ENCODE results near the gene SLC4A5. TPM values are rescaled to one million over a fixed set of nuclear protein-coding genes. Genes with fewer than 3 reads are reported as not detected.
"Not testable (repeated sequence)": the region's sequence is repeated elsewhere in the genome, so short reads cannot be mapped to it uniquely, and the experiment has no call there.

SLC4A5 gene
- polyA plus RNA-seq, 1 donor = 2.0 TPM

GRCh38 chr2:74201196-74201595 is 142.0 kb downstream of the SLC4A5 start:
- DNase-seq (ENCODE audit: low read depth) = no peak

DNA sequence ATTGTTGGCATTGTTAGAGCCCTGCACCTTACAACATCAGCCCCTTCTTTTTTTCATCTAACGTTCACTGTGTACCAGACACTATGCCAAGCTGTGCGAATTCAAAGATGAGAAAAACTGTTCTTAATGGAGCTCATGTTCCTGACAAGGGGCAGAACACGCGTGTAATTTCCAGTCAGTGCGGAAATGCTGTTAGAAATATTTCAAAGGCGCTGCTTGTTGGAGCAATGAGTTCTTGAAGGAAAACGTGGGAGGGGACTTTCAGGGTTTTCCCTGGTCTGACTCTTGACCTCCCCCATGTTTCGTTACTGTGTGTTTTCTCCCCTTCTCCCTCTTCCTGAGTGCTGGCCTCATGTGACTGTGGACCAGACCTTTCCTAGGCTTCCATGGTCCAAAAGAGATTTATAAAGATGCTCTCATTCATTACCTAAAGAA is 143.3 kb downstream of the SLC4A5 start:
- no peak for DNase-seq (ENCODE audit: low read depth)

GRCh38 chr2:74199275-74199701 is 143.9 kb downstream of the SLC4A5 start:
- DNase-seq (ENCODE audit: low read depth) = no peak

GRCh38 chr2:74198461-74199274 is 144.5 kb downstream of the SLC4A5 start, which contains the start of gene MTHFD2:
MTHFD2 (plus strand) TSS chr2:74198615; CDS start chr2:74198642, 27 bp downstream.
- DNase-seq (ENCODE audit: low read depth) = peak; percentile 62

- no peak for DNase-seq (ENCODE audit: low read depth)
These were observed 145.2 kb downstream of the SLC4A5 start for GRCh38 chr2:74198023-74198460.

GRCh38 chr2:74197049-74197448 is 146.2 kb downstream of the SLC4A5 start:
- no peak for DNase-seq (ENCODE audit: low read depth)

DNA sequence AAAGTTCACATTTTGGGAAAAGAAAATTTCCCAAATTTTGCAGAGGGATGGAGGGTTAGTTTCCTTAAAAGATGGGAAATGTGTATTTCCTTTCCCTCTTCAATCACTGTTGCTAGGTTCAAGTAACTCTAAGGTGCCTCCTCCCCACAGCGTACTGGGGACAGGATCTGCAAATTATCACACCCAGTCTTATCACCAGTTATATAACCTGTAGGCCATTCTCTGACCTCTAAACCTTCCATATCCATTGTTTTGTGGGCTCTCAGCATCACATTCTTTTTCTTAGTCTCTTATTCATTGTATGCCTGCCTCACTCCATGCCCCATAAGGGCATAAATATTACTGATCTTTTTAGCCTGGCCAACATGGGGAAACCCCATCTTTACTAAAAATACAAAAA is 148.4 kb downstream of the SLC4A5 start:
- DNase-seq (ENCODE audit: low read depth) = no peak

- no peak for DNase-seq (ENCODE audit: low read depth)
These were observed 151.4 kb downstream of the SLC4A5 start for GRCh38 chr2:74191596-74192380.

- DNase-seq (ENCODE audit: low read depth) = no peak
These were observed 154.5 kb downstream of the SLC4A5 start for GRCh38 chr2:74188696-74189095.

DNA sequence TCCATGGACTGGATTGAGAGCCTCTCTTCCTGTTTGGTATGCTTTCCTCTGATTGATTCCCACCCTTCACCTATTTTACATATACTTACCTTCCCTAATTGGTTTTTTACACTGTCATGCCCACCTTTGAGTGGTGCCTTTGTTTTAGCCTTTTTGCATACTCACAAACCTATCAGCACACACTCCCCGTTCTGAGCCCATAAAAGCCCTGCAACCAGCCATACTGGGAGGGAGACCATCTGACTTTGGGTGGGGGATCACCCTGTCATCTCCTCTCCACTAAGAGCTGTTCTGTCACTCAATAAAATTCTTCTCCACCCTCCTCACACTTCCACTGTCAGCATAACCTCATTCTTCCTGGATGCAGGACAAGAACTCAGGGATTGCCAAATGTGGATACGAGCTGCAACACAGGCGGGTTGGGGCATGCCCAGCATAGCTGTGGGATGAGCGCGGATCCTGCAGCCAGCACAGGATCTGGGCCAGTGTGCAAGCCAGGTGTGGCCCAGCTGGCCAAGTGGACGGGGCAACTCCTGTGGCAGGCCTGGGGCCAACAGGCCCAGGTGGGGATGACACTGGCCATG is 155.1 kb downstream of the SLC4A5 start:
- DNase-seq (ENCODE audit: low read depth) = no peak

DNA sequence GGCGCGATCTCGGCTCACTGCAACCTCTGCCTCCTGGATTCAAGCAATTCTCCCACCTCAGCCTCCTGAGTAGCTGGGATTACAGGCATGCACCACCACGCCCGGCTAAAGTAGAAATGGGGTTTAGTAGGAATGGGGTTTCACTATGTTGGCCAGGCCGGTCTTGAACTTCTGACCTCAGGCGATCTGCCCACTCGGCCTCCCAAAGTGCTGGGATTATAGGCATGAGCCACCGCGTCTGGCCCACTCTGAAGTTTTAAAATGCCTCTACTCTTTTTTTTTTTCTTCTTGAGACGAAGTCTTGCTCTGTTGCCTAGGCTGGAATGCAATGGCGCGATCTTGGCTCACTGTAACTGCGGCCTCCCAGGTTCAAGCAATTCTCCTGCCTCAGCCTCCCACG is 156.5 kb downstream of the SLC4A5 start:
- DNase-seq (ENCODE audit: low read depth) = not testable (repeated sequence)

- no peak for DNase-seq (ENCODE audit: low read depth)
These were observed 157.2 kb downstream of the SLC4A5 start for GRCh38 chr2:74186038-74186437.

- no peak for DNase-seq (ENCODE audit: low read depth)
These were observed 159.3 kb downstream of the SLC4A5 start for GRCh38 chr2:74183878-74184277.

DNA sequence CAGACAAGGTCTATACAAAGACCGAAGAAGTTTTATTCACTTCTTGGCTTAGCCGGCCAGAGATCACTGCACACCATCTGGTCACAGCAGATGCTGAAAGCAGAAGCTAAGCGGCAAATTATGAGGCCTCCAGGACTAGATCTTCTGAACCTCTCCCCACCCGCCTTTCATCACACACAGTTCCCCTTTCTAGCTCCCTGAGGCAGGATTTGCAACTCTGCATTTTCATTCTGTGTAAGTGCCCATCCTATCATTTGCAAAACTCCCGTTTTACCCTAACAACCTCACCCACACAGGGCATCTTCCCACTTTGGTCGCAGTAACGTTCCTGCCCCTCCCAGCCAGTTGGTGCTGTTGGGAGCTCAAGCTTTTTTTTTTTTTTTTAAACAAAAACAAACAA is 161.5 kb downstream of the SLC4A5 start:
- no peak for DNase-seq (ENCODE audit: low read depth)

DNA sequence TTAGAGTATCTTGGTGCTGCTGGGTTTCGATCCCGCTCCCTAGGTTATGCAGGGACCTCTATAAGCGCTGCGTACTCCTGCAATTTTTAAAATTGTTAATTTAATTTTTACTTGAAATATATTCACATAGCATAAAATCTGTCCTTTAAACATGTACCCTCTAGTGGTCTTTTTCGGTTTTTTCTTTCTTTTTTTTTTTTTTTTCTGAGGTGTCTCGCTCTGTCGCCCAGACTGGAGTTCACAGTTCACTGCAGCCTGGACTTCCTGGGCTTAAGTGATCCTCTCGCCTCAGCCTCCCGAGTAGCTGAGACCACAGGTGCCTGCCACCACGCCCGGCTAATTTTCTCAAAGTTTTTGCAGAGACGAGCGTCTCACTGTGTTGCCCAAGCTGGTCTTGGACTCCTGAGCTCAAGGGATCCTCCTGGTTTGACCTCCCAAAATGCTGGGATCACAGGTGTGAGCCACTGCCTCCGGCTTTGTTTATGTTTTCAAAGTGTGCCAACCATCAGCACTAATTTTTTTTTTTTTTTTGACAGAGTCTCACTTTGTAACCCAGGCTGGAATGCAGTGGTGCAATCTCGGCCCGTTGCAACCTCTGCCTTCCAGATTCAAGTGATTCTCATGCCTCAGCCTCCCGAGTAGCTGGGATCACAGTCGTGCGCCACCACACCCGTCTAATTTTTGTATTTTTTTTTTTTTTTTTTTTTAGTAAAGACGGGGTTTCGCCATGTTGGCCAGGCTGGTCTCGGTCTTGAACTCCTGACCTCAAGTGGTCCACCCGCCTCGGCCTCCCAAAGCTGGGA is 164.0 kb downstream of the SLC4A5 start:
- DNase-seq (ENCODE audit: low read depth) = no peak

- peak; percentile 97 for DNase-seq (ENCODE audit: low read depth)
These were observed 164.8 kb downstream of the SLC4A5 start, which contains the start of gene MOB1A for GRCh38 chr2:74178211-74179062. MOB1A (minus strand) TSS chr2:74178879; CDS start chr2:74178674, 205 bp downstream.

DNA sequence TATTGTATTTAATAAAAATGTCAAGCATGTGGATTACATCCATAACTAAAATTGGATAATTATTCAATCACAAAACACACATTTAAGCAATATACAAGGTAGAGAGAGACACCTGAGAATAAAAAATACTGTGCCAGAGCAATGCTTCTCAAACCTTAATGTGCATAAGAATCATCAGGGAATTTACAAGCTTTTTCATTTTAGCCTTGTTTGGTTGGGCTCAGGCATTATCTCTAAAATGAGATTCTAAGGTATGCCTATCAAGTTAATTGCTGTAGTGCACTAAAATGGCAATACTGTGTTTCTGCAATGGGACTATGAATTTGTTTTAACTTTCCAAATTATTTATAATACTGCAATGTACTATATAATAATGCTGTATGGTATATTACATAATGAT is 165.5 kb downstream of the SLC4A5 start:
- DNase-seq (ENCODE audit: low read depth) = no peak

DNA sequence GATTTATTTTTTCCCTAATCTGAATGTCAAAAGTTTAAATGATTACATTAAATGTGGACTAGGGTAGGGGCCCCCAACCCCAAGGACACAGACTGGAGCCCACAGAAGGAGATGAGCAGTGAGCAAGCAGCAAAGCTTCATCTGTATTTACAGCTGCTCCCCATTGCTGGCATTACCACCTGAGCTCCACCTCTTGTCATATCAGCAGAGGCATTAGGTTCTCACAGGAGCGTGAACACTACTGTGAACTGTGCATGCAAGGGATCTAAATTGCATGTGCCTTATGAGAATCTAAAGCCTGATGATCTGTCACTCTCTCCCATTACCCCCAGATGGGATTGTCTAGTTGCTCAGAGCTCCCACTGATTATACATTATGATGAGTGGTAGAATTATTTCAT is 168.3 kb downstream of the SLC4A5 start:
- no peak for DNase-seq (ENCODE audit: low read depth)

GRCh38 chr2:74168739-74169138 is 174.5 kb downstream of the SLC4A5 start:
- no peak for DNase-seq (ENCODE audit: low read depth)

All from forelimb muscle (tissue), 1 donor.